GM12874 (cell line): ENCODE data around the gene CORO6.

Source experiments
- CTCF ChIP-seq: IDR thresholded peaks from 2 replicates; pipeline ENCODE4 v1.5.1; 2011; ENCODE audit warnings: low read depth, mild to moderate bottlenecking, control low read depth, low read length, moderate library complexity; ENCODE audit not compliant: insufficient read depth

CORO6 gene

GRCh38 chr17:29621751-29622194 is 939 bp downstream of the CORO6 start:
- no peak for TF ChIP-seq CTCF

- no peak for TF ChIP-seq CTCF
Measured at GRCh38 chr17:29620779-29621500, 1.8 kb downstream of the CORO6 start.

- no peak for TF ChIP-seq CTCF
Measured at GRCh38 chr17:29620271-29620670, 2.4 kb downstream of the CORO6 start.

- peak; percentile 36 for TF ChIP-seq CTCF
Measured at GRCh38 chr17:29619251-29619650, 3.5 kb downstream of the CORO6 start.

GRCh38 chr17:29618272-29619065 is 4.2 kb downstream of the CORO6 start:
- TF ChIP-seq CTCF: no peak

- peak; percentile 98 for TF ChIP-seq CTCF
Measured at GRCh38 chr17:29617481-29618271, 5.0 kb downstream of the CORO6 start.

- peak; percentile 96 for TF ChIP-seq CTCF
Measured at GRCh38 chr17:29617125-29617480, 5.6 kb downstream of the CORO6 start.
